ENCODE measurements around the gene TRHDE.

Gene TRHDE, protein sequence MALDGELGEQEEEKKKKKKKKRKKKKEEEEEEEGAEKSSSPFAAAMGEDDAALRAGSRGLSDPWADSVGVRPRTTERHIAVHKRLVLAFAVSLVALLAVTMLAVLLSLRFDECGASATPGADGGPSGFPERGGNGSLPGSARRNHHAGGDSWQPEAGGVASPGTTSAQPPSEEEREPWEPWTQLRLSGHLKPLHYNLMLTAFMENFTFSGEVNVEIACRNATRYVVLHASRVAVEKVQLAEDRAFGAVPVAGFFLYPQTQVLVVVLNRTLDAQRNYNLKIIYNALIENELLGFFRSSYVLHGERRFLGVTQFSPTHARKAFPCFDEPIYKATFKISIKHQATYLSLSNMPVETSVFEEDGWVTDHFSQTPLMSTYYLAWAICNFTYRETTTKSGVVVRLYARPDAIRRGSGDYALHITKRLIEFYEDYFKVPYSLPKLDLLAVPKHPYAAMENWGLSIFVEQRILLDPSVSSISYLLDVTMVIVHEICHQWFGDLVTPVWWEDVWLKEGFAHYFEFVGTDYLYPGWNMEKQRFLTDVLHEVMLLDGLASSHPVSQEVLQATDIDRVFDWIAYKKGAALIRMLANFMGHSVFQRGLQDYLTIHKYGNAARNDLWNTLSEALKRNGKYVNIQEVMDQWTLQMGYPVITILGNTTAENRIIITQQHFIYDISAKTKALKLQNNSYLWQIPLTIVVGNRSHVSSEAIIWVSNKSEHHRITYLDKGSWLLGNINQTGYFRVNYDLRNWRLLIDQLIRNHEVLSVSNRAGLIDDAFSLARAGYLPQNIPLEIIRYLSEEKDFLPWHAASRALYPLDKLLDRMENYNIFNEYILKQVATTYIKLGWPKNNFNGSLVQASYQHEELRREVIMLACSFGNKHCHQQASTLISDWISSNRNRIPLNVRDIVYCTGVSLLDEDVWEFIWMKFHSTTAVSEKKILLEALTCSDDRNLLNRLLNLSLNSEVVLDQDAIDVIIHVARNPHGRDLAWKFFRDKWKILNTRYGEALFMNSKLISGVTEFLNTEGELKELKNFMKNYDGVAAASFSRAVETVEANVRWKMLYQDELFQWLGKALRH

DNA sequence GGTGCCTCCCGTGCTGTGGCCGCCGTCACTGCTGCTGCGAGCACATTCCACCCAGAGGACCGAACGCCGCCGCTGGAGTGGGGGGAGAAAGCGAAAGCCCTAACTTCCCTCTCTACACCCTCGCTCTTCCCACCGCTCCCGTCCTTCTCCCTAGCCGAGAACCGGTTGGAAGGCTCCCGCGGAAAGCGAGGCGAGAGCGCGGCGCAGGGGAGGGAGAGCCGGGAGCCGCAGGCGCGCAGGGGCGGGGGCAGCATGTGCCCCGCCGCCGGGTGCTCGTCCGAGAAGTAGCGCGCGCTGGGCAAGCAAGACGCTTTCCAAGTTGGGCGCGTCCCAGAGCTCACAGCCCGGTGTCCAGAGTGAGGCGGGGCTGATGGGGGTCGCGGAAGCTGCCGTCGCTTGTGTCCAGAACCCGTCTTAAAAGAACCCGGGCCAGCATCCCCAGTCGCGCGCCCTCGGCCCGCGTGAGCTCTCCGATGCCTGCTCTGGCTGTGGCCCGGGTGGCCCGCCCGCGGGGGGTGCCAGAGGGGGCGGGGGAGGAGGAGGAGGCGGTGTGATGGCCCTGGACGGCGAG lies at the start of gene TRHDE:
TSS of gene TRHDE (plus strand) at position 280 of the 571 bp plus-strand sequence. CDS start at position 554, 274 bp downstream.
- DNase-seq = no peak

GRCh38 chr12:72226510-72226909 lies 45.7 kb upstream of the TRHDE start:
- no peak for DNase-seq

GRCh38 chr12:72228424-72228823 lies 43.7 kb upstream of the TRHDE start:
- DNase-seq = no peak

DNA sequence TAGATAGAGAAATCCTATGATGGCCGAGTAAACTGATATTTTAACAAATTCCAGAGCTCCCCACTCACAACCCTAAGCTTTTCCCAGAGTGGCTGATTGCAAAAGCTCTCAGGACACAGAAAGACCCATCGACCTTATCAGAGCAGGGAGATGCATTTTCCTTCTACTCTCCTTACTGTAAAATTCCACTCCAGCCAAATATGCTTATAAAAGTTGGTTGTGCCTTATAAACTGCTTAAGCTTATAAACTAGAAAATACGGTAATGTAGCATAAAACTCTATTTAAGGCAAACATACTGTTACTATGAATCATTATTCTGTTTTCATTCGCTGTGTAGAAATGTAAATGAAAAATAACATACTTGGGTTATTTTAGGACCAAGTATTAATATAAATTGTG lies 41.6 kb upstream of the TRHDE start:
- DNase-seq = no peak

DNA sequence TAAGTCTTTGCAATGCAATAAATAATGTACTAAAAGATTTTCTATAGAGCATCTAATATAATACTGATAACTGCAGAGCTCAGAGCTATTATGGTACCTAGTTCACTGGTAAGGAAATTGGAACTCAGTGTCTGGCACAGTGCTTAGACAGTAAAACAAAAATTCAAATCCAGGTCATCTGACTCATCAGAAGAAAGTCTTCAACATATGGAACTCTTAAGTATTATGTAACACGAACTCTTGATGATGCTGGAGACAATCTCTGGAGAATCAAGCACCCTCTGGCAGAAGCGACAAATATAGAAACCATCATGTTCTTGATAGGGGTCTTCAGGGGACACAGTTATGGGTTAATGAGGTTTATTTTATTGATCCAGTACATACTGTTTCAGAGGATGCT lies 37.3 kb upstream of the TRHDE start:
- DNase-seq = no peak

- DNase-seq = no peak
These were observed 36.0 kb upstream of the TRHDE start for GRCh38 chr12:72236071-72236705.

- DNase-seq = no peak
These were observed 30.6 kb upstream of the TRHDE start for GRCh38 chr12:72241552-72241951.

DNA sequence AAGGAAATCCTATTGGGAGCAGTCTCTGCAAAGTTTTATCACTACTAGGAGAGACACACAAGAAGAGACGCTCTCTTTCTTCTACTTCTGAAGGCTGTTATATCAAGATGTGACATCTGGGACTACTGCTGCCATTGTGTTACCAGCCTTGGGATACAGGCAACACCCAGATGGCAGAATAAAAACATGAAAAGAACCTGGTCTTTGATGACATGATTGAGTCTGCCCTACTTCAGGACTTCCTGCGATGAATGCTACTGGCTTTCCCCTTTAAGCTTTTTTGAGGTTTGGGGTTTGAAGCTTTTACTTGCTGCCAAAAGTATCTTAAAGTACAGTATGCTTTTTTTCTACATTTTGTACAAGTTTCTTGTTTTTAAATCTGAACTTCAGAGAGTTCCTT lies 29.2 kb upstream of the TRHDE start:
- no peak for DNase-seq

- no peak for DNase-seq
These were observed 25.8 kb upstream of the TRHDE start for GRCh38 chr12:72246370-72246769.

- no peak for DNase-seq
These were observed 21.8 kb upstream of the TRHDE start for GRCh38 chr12:72250346-72250745.

DNA sequence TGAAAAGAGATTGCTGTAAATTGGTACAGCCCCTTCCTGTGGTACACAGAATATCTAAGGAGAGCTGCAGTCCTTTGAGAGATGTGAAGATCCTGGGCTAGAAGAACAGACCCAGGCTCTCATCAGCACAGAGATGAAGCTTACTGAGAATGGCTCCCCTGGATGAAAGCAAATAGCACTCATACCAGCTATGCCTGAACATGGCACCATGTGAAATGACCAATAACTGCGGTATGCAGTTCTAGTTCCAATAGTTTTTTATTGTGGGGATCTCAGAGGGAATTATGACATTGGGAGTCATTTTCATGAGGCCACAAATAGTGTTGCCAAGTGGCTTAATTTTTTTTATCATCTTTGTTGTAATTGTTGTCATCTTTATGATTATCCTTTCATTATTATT lies 15.4 kb upstream of the TRHDE start:
- no peak for DNase-seq

DNA sequence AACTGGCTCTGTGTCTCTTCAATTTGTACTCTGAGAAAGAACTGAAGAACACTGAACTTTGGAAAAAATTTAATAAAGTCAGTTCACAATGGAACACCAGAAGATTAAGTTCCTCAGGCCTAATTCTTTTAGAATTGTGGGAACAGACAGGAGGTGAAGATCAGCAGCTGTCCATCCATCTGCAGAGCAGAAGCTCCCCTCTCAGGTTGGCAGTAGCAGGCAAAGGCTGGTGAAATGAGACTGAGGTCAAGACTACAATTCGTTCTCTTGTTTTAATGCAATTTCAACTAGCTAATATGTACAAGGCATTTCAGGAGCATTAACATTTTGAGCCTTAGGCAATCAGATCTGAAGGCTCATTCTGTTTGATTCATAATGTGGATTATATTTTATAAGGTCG lies 10.3 kb upstream of the TRHDE start:
- DNase-seq = no peak

- peak in 1 of 2 experiments; percentile 36 for DNase-seq
These were observed 7.5 kb upstream of the TRHDE start for GRCh38 chr12:72264548-72265175.

DNA sequence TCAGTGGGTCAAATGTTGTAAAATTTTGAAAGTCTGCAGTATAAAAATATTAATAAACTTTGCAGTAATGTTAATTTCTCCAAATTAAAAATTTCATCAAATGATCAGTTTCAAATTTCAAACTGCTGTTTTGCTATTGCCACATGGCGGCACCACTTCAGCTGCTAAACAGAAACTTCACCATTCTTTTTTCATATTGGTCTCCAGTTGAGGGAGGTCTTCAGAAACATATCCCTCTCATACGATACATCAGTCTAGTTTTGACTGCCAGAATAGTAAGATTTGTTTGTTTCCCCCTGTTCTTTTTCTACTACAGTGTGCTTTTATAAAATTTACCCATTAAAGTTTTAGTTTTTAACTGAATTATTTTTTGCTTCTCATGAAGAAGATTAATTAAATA lies 4.2 kb upstream of the TRHDE start:
- DNase-seq = no peak

DNA sequence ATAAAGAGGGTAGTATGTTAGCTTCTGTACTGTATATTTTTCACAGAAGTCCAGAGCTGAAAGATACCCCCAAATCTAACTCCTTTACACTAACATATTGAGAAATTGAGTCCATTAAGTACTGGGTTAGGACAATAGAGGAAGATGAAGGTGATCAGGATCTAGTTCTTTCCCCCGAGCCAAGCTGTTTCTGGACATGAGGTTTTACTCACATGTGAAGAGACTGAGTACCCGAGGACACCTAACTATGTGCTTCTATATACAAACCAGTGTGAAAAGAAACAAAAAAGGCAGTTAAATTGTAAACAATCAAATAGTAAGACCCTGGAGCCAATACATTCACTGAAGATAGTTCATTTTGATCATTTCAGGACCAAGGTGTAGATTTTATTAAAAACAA lies 3.8 kb upstream of the TRHDE start:
- no peak for DNase-seq

GRCh38 chr12:72269491-72269890 lies 2.7 kb upstream of the TRHDE start:
- no peak for DNase-seq

DNA sequence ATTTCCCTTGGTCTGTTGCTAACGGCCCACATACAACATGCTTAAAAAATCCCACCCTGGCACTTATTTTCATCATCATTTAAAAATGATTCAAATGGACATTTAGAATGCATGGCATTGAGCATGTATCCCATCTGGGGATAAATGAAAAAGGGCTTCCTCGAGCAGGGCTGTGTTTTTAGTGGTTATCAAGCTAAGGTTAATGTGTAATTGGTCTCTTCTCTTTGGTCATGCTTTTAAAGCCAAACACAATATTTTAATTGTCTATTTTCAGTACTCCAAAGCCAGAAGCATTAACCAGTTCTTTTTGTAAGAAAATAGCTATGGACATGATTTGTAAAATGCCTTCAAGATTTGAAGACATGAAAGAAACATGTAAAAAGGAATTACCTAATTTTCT lies 1.9 kb upstream of the TRHDE start:
- no peak for DNase-seq

- no peak for DNase-seq
These were observed 1.2 kb upstream of the TRHDE start for GRCh38 chr12:72270961-72271360.

DNA sequence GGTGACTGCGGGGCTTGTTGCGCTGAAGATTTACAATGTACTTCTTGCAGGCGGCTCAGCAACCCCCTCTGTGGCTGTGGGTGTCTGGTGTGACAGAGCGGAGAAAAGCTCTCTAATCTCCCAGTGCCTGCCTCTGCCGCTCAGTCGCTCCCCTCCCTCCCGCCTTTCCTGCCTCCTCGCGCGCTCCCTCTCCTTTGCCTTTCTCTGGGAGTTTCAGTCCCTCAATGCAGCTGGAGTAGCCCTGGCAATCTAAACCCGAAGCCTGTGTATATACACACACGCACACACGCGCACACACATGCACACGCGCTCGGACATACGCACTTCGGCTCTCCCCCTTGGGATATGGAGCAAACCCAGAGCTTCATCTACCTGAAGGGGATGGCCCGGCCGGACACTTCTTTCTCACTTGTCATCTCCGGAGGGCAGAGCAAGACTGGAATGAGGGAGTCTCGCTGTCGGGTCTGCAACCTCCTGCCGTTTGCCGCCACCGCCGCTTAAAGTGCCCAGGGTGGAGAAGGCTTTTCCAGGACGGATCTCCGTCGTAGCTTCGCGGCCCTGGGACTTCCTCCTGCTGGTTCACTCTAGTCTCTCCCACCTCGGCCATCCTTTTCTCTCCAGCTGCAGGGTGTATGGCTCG lies 599 bp upstream of the TRHDE start:
- no peak for DNase-seq

DNA sequence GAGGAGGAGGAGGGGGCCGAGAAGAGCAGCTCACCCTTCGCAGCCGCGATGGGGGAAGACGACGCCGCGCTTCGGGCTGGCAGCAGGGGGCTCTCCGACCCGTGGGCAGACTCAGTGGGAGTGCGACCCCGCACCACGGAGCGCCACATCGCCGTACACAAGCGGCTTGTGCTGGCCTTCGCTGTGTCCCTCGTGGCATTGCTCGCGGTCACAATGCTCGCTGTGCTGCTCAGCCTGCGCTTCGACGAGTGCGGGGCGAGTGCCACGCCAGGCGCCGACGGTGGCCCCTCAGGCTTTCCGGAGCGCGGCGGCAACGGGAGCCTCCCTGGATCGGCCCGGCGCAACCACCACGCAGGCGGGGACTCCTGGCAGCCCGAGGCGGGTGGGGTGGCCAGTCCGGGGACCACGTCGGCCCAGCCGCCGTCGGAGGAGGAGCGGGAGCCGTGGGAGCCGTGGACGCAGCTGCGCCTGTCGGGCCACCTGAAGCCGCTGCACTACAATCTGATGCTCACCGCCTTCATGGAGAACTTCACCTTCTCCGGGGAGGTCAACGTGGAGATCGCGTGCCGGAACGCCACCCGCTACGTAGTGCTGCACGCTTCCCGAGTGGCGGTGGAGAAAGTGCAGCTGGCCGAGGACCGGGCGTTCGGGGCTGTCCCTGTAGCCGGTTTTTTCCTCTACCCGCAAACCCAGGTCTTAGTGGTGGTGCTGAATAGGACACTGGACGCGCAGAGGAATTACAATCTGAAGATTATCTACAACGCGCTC lies 745 bp downstream of the TRHDE start:
- no peak for DNase-seq

GRCh38 chr12:72273499-72273837 lies 1.3 kb downstream of the TRHDE start:
- DNase-seq = no peak
